Measurements from ENCODE around the gene GDI2.

The GDI2 gene

GRCh38 chr10:5752301-5752871 lies 60.8 kb downstream of the GDI2 start:
- Histone ChIP-seq H3K36me3 (ENCODE audit: insufficient read depth, low read length) (peaks cover 26% of the 10 kb centered on the region), H3K4me3 (ENCODE audit: low read depth in 1 of 2, low read length in 2 of 2) (no peak overlapping the region), H3K27ac (ENCODE audit: low read depth, low read length) (no peak overlapping the region), H3K9me3 (ENCODE audit: low read length) (no peaks in the 10 kb centered on the region), H3K4me1 (ENCODE audit: insufficient read depth, low read length) (no peaks in the 10 kb centered on the region), H3K27me3 (ENCODE audit: control insufficient read depth in 1 of 2, insufficient read depth in 2 of 2, low read length in 2 of 2) (no peaks in the 10 kb centered on the region), H3K9ac (ENCODE audit: low read length) (no peak overlapping the region)

GRCh38 chr10:5751601-5752253 lies 61.5 kb downstream of the GDI2 start:
- Histone ChIP-seq H3K36me3 (ENCODE audit: insufficient read depth, low read length) (peaks cover 26% of the 10 kb centered on the region), H3K4me3 (ENCODE audit: low read depth in 1 of 2, low read length in 2 of 2) (no peak overlapping the region), H3K9me3 (ENCODE audit: low read length) (no peaks in the 10 kb centered on the region), H3K27me3 (ENCODE audit: control insufficient read depth in 1 of 2, insufficient read depth in 2 of 2, low read length in 2 of 2) (no peaks in the 10 kb centered on the region), H3K27ac (ENCODE audit: low read depth, low read length) (no peak overlapping the region), H3K4me1 (ENCODE audit: insufficient read depth, low read length) (no peaks in the 10 kb centered on the region), H3K9ac (ENCODE audit: low read length) (no peak overlapping the region)

GRCh38 chr10:5748394-5748803 lies 64.8 kb downstream of the GDI2 start:
- H3K4me1 ChIP-seq (ENCODE audit: insufficient read depth, low read length): no peaks in the 10 kb centered on the region
- no peak overlapping the region for H3K4me3 ChIP-seq (ENCODE audit: low read depth in 1 of 2, low read length in 2 of 2)
- H3K36me3 ChIP-seq (ENCODE audit: insufficient read depth, low read length): peaks cover 28% of the 10 kb centered on the region
- H3K9ac ChIP-seq (ENCODE audit: low read length): no peak overlapping the region
- no peaks in the 10 kb centered on the region for H3K9me3 ChIP-seq (ENCODE audit: low read length)
- no peaks in the 10 kb centered on the region for H3K27me3 ChIP-seq (ENCODE audit: control insufficient read depth in 1 of 2, insufficient read depth in 2 of 2, low read length in 2 of 2)
- H3K27ac ChIP-seq (ENCODE audit: low read depth, low read length): no peak overlapping the region

- Histone ChIP-seq H3K27me3 (ENCODE audit: control insufficient read depth in 1 of 2, insufficient read depth in 2 of 2, low read length in 2 of 2) (no peaks in the 10 kb centered on the region), H3K4me3 (ENCODE audit: low read depth in 1 of 2, low read length in 2 of 2) (no peak overlapping the region), H3K4me1 (ENCODE audit: insufficient read depth, low read length) (no peaks in the 10 kb centered on the region), H3K27ac (ENCODE audit: low read depth, low read length) (no peak overlapping the region), H3K36me3 (ENCODE audit: insufficient read depth, low read length) (peaks cover 33% of the 10 kb centered on the region), H3K9ac (ENCODE audit: low read length) (no peak overlapping the region), H3K9me3 (ENCODE audit: low read length) (no peaks in the 10 kb centered on the region)
Observed at GRCh38 chr10:5746197-5746596, 67.0 kb downstream of the GDI2 start.

- Histone ChIP-seq H3K27ac (ENCODE audit: low read depth, low read length) (no peak overlapping the region), H3K4me1 (ENCODE audit: insufficient read depth, low read length) (no peaks in the 10 kb centered on the region), H3K9me3 (ENCODE audit: low read length) (no peaks in the 10 kb centered on the region), H3K4me3 (ENCODE audit: low read depth in 1 of 2, low read length in 2 of 2) (no peak overlapping the region), H3K27me3 (ENCODE audit: control insufficient read depth in 1 of 2, insufficient read depth in 2 of 2, low read length in 2 of 2) (no peaks in the 10 kb centered on the region), H3K9ac (ENCODE audit: low read length) (no peak overlapping the region), H3K36me3 (ENCODE audit: insufficient read depth, low read length) (peaks cover 47% of the 10 kb centered on the region)
Observed at GRCh38 chr10:5744849-5745248, 68.4 kb downstream of the GDI2 start.

GRCh38 chr10:5743736-5744135 lies 69.5 kb downstream of the GDI2 start:
- no peak overlapping the region for H3K27ac ChIP-seq (ENCODE audit: low read depth, low read length)
- no peak overlapping the region for H3K4me3 ChIP-seq (ENCODE audit: low read depth in 1 of 2, low read length in 2 of 2)
- peaks cover 49% of the 10 kb centered on the region for H3K36me3 ChIP-seq (ENCODE audit: insufficient read depth, low read length)
- H3K4me1 ChIP-seq (ENCODE audit: insufficient read depth, low read length): no peaks in the 10 kb centered on the region
- no peaks in the 10 kb centered on the region for H3K27me3 ChIP-seq (ENCODE audit: control insufficient read depth in 1 of 2, insufficient read depth in 2 of 2, low read length in 2 of 2)
- H3K9me3 ChIP-seq (ENCODE audit: low read length): no peaks in the 10 kb centered on the region
- no peak overlapping the region for H3K9ac ChIP-seq (ENCODE audit: low read length)

GRCh38 chr10:5742116-5742515 lies 71.1 kb downstream of the GDI2 start:
- Histone ChIP-seq H3K36me3 (ENCODE audit: insufficient read depth, low read length) (peaks cover 40% of the 10 kb centered on the region), H3K27ac (ENCODE audit: low read depth, low read length) (no peak overlapping the region), H3K27me3 (ENCODE audit: control insufficient read depth in 1 of 2, insufficient read depth in 2 of 2, low read length in 2 of 2) (no peaks in the 10 kb centered on the region), H3K4me3 (ENCODE audit: low read depth in 1 of 2, low read length in 2 of 2) (no peak overlapping the region), H3K9ac (ENCODE audit: low read length) (no peak overlapping the region), H3K4me1 (ENCODE audit: insufficient read depth, low read length) (no peaks in the 10 kb centered on the region), H3K9me3 (ENCODE audit: low read length) (no peaks in the 10 kb centered on the region)

GRCh38 chr10:5741276-5741675 lies 72.0 kb downstream of the GDI2 start:
- Histone ChIP-seq H3K27me3 (ENCODE audit: control insufficient read depth in 1 of 2, insufficient read depth in 2 of 2, low read length in 2 of 2) (no peaks in the 10 kb centered on the region), H3K4me1 (ENCODE audit: insufficient read depth, low read length) (no peaks in the 10 kb centered on the region), H3K4me3 (ENCODE audit: low read depth in 1 of 2, low read length in 2 of 2) (no peak overlapping the region), H3K9me3 (ENCODE audit: low read length) (no peaks in the 10 kb centered on the region), H3K27ac (ENCODE audit: low read depth, low read length) (no peak overlapping the region), H3K36me3 (ENCODE audit: insufficient read depth, low read length) (peaks cover 31% of the 10 kb centered on the region), H3K9ac (ENCODE audit: low read length) (no peak overlapping the region)

- Histone ChIP-seq H3K9ac (ENCODE audit: low read length) (no peak overlapping the region), H3K9me3 (ENCODE audit: low read length) (no peaks in the 10 kb centered on the region), H3K4me1 (ENCODE audit: insufficient read depth, low read length) (no peaks in the 10 kb centered on the region), H3K4me3 (ENCODE audit: low read depth in 1 of 2, low read length in 2 of 2) (no peak overlapping the region), H3K27me3 (ENCODE audit: control insufficient read depth in 1 of 2, insufficient read depth in 2 of 2, low read length in 2 of 2) (no peaks in the 10 kb centered on the region), H3K36me3 (ENCODE audit: insufficient read depth, low read length) (peaks cover 30% of the 10 kb centered on the region), H3K27ac (ENCODE audit: low read depth, low read length) (no peak overlapping the region)
Observed at GRCh38 chr10:5738427-5738826, 74.8 kb downstream of the GDI2 start.

- Histone ChIP-seq H3K4me3 (ENCODE audit: low read depth in 1 of 2, low read length in 2 of 2) (no peak overlapping the region), H3K27me3 (ENCODE audit: control insufficient read depth in 1 of 2, insufficient read depth in 2 of 2, low read length in 2 of 2) (no peaks in the 10 kb centered on the region), H3K36me3 (ENCODE audit: insufficient read depth, low read length) (peaks cover 28% of the 10 kb centered on the region)
Observed at GRCh38 chr10:5737352-5737751, 75.9 kb downstream of the GDI2 start.

GRCh38 chr10:5736591-5736990 lies 76.6 kb downstream of the GDI2 start:
- Histone ChIP-seq H3K27me3 (ENCODE audit: control insufficient read depth in 1 of 2, insufficient read depth in 2 of 2, low read length in 2 of 2) (no peaks in the 10 kb centered on the region), H3K4me3 (ENCODE audit: low read depth in 1 of 2, low read length in 2 of 2) (no peak overlapping the region), H3K36me3 (ENCODE audit: insufficient read depth, low read length) (peaks cover 29% of the 10 kb centered on the region), H3K4me1 (ENCODE audit: insufficient read depth, low read length) (no peaks in the 10 kb centered on the region), H3K27ac (ENCODE audit: low read depth, low read length) (no peak overlapping the region), H3K9ac (ENCODE audit: low read length) (no peak overlapping the region), H3K9me3 (ENCODE audit: low read length) (no peaks in the 10 kb centered on the region)

More at GRCh38 chr10:5737352-5737751, 75.9 kb downstream of the GDI2 start:
- Histone ChIP-seq H3K9me3 (ENCODE audit: low read length) (no peaks in the 10 kb centered on the region), H3K27ac (ENCODE audit: low read depth, low read length) (no peak overlapping the region), H3K4me1 (ENCODE audit: insufficient read depth, low read length) (no peaks in the 10 kb centered on the region), H3K9ac (ENCODE audit: low read length) (no peak overlapping the region)

- H3K9ac ChIP-seq (ENCODE audit: low read length): no peak overlapping the region
- H3K36me3 ChIP-seq (ENCODE audit: insufficient read depth, low read length): peaks cover 25% of the 10 kb centered on the region
Observed at GRCh38 chr10:5735119-5735518, 78.1 kb downstream of the GDI2 start.

More at GRCh38 chr10:5735119-5735518, 78.1 kb downstream of the GDI2 start:
- H3K27ac ChIP-seq (ENCODE audit: low read depth, low read length): no peak overlapping the region
- H3K27me3 ChIP-seq (ENCODE audit: control insufficient read depth in 1 of 2, insufficient read depth in 2 of 2, low read length in 2 of 2): no peaks in the 10 kb centered on the region
- no peaks in the 10 kb centered on the region for H3K9me3 ChIP-seq (ENCODE audit: low read length)
- no peaks in the 10 kb centered on the region for H3K4me1 ChIP-seq (ENCODE audit: insufficient read depth, low read length)
- H3K4me3 ChIP-seq (ENCODE audit: low read depth in 1 of 2, low read length in 2 of 2): no peak overlapping the region

Data from muscle layer of colon (tissue), 2 donors.